DND-41 (cell line): ENCODE data around the gene PCYOX1L.

Experiments
- CTCF ChIP-seq: IDR thresholded peaks from 2 replicates; pipeline ENCODE4 v1.5.1; 2012; ENCODE audit warnings: borderline replicate concordance, low read length, moderate library complexity, mild to moderate bottlenecking; ENCODE audit not compliant: poor library complexity, severe bottlenecking; ENCODE audit errors: extremely low read depth
- EZH2 ChIP-seq: IDR thresholded peaks from 3 replicates; pipeline ENCODE4 v1.6.1; 2012; ENCODE audit warnings: borderline replicate concordance, low read depth, mild to moderate bottlenecking, moderate library complexity, low read length, inconsistent platforms; ENCODE audit not compliant: severe bottlenecking

DNA sequence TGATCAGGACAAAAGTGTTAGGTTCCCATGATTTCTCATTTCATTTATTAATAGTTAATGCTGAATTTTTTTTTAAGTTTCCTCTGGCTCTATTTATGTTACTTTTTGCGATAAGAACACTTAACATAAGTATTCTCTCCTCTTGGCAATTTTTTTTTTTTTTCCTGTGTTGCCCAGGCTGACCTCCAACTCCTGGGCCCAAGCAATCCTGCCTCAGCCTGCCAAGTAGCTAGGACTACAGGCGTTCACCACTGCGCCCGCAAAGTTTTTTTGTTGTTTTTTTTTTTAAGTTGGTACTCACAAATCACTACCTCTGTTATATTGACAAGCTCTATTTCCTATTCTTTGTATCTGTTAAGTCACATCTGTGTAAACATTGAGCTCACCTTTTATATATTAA is 5.7 kb upstream of the PCYOX1L start:
- TF ChIP-seq CTCF (no peak), EZH2 (no peak)
